Amniotic stem cell (primary cell): ENCODE measurements around the gene CRABP1.

Source experiments
- DNase-seq: peaks from one replicate; lab custom pipeline; 2025; lab: John Stamatoyannopoulos, UW

CRABP1 gene

DNA sequence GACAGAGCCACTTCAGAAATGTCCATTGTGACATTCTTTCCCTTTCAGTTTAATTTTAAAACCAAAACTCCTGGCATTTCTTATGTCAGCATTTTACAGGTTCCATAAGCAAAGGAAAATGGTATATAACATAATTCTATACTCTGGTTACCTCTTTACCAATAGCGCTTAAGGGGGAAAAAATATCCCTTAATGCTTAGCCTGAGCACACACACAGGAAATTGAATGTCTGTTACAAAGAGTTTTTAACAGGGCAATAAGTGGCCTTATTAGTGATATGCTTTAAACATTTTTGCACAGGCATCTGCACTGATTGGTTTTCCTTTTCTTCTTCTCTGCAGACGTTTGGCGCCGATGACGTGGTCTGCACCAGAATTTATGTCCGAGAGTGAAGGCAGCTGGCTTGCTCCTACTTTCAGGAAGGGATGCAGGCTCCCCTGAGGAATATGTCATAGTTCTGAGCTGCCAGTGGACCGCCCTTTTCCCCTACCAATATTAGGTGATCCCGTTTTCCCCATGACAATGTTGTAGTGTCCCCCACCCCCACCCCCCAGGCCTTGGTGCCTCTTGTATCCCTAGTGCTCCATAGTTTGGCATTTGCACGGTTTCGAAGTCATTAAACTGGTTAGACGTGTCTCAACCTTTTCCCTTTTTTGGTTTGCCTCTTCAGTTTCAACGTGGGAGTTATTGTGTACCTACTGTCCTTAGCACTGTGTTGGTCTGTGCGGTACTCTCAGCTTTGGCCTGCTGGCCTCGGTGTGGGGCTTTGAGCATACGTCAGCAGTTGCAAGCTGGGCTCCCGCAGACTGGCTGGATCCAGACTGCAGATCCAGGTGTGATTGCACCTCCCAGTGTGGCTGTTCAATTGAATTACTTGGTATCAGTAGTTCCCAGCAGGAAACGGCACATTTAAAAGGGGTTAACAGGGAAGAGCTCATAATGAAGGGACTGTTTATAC is 7.7 kb downstream of the CRABP1 start:
- DNase-seq: no peak

DNA sequence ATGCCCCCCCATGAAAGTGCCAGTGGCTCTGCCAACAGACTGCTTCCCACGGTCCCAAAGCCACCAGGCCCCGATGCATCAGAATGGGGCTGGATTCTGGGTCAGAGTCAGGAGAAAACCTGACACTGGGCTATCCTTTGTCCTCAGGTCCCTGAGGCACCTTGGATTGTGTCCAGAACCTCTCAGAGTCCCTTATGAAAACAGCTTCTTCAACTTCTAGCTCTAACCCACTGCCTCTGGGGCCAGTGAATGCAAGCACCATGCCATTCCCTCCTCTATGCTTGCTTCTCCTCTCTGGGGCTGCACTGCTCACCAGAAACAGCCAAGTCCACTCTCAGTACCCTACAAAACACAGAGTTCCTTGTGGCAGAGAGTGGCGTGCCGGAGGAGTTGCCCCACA is 9.9 kb downstream of the CRABP1 start:
- no peak for DNase-seq

DNA sequence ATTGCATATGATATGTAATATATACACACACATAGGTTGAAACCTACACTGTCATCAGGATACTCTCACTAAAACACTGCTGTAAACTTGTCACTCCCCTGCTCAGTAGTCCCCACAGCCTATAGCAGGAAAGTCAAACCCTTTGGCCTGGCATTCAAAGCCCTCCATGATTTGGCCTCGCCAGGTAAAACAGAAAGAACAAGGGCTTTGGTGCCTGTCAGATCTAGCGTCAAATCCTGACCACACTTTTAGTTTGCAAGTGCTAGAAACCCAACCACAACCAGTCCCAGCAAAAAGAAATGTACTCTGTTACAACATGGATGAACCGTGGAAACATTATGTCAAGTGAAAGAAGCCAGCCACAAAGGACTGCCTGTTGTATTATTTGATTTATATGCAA is 11.4 kb downstream of the CRABP1 start:
- DNase-seq: no peak

GRCh38 chr15:78353093-78353492 is 12.9 kb downstream of the CRABP1 start:
- no peak for DNase-seq

DNA sequence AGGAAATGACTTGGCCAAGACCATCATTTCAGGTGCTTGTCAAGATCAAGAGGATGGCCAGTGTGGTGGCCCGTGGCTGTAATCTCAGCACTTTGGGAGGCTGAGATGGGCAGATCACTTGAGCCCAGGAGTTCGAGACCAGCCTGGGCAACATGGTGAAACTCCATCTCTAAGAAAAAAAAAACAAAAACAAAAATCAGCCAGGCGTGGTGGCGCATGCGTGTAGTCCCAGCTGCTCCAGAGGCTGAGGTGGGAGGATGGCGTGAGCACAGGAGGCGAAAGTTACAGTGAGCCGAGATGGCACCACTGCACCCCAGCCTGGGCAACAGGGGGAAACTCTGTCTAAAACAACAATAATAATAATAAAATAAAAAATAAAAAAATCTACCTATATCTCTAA is 15.0 kb downstream of the CRABP1 start:
- no peak for DNase-seq

DNA sequence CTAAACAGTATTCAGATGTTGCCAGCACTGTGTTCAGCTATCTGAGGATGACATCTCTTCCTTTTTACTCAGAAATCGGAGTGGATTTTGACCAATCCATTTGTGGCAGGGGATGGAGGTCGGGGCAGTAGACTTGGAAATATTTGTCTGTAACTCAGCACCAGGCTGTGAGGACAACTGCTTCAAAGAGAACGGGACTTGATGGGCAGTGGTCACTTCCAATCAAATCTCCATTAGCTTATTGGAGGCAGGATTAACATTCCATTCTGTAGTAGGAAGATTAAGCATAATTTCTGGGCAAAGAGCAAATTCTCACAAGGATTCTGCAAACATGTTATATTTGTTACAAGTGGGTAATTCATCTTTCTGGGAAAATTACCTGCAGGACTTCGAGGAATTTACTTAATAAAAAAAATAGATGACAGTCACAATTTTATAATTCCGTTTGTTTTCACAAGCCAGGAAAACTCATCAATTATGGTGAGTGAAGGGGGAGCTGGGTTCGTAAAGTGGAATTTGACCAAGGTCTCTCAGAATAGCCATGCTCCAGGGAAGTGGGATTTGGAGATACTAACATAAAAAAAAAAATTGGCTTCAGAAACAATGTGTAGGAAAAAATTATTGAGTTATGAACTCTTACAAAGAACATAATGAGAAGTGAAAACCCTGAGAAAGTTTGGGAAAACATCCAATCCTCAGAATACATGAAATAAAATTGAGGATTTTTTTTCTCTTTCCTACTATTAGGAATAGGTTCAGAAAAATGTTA is 18.1 kb downstream of the CRABP1 start:
- DNase-seq: no peak

DNA sequence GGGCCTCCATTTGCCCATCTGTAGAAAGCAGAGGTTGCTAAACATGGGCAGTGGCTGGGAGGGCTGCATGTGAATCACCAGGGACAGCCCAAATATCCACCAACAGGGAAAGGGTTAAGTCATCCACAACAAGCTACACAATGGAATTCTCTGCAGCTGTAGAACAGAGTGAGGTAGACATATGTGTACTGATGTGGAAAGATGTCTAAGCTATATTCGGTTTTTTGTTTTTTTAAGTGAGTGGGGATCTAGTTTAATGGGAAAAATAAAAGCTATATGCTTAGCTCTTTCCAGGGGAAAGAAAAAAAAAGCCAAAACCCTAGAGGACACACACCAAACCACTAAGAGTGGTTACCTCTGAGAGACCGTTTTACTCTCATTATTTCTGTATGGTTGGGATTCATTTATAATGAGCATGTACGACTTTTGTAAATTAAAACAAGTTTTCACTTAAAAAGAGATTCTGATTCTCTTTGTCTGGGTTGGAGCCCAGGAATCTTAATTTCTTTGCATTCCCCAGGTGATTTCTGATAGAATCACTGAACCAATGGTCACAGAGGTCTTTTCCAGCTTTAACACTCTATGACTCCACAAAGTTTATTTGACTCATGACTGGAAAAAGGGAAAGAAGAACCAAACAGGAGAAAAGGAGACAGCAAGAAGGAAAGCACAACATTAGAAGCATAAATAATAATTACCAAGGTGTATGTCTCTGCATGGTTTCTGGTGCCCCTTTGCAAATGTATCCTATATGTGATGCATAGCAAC is 19.1 kb downstream of the CRABP1 start:
- no peak for DNase-seq

GRCh38 chr15:78360367-78360801 is 20.2 kb downstream of the CRABP1 start:
- no peak for DNase-seq

GRCh38 chr15:78360958-78361718 is 21.0 kb downstream of the CRABP1 start:
- no peak for DNase-seq

DNA sequence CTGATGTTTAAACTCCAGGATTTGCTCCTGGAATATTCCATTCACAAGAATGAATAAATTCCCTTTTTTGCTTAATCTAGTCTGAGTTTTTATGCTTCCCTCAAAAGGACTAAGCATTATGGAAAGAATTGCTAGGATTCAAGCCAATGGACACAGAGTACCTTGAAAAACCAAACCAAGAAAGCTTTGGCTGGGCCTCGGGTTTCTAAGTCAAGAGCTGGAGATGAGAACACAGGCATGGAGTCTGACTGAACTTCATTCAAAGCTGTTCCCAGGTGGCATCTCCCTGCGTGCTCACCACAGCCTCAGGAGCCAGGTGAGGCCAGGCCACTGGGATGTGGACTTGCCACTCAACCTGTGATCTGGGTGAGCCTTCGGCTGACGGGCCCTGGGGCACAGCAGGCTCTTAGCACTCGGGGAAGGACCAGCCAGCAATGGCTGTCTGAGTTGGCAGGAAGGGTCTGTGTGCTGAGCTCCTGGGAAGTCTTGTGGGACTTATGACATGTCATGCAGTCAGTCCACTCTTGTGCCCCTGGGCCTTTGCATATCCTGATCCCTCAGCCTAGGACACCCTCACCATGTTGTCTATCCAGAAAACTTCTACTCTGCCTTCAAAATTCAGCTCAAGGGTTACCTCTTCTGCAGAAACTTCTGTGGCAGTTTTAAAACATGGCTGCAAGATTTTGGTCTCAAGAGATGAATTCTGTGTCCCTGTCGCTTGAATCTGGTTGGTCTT is 21.8 kb downstream of the CRABP1 start:
- DNase-seq: no peak

DNA sequence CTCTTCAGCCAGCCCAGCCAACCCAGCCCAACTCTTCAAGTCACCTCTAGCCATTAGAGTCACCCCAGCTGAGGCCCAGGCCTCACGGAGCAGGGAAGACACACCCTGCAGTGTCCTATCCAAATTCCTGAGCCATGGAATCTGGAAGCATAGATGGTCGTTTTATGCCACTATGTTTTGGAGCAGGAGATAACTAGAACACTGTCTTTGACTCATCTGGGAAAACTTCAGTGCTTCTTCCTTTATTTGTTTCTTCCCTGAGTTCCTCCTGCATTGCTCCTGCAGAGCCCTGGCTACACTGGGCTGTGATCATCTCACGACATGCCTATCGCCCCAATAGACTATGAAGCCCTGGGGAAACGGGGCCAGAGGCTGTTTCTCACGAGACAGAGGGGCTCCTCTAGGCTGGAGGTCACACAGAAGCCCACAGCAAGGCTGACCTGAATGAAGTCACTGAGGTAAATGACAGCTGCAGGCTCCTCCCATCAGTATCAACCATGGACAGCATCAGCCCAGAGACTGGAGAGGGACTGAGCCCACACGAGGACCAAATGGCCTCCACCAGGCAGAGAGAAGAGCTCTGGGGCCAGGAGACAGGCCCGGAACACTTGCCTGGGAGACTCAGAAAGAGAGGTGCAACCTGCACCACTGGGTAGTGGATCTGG is 22.7 kb downstream of the CRABP1 start:
- DNase-seq: no peak

DNA sequence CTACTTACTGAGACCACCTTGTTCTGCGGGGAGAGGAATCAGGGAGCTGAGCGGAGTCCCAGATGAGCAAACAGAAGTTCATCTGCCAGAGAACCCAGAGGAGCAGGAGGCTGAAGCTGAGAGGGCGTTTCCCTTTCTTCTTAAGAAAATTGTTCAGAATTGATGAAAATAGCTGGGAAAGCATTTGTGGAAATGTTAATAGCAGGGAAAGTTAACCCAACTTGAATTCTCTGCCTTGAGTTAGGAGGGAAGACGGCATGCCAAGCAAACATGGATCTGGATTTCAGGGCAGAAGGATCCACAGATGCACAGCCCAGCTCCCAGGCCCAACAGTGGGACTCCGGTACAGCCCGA is 23.2 kb downstream of the CRABP1 start:
- DNase-seq: no peak

- no peak for DNase-seq
Measured at GRCh38 chr15:78364233-78364632, 24.1 kb downstream of the CRABP1 start.

GRCh38 chr15:78365917-78366316 is 25.8 kb downstream of the CRABP1 start:
- DNase-seq: no peak

DNA sequence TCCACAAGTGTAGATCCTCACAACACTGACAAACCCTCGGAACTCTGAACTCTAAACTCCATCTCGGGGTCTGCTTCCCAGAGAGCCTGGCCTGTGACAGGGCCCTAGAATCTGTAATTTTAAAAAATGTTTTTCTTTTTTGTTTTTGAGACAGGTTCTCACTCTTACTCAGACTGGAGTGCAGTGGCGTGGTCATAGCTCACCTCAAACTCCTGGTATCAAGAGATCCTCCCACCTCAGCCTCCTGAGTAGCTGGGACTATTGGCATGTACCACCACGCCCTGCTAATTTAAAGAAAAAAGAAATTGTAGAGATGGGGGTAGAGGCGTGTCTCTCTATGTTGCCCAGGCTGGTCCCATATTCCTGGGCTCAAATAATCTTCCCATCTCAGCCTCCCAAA is 26.2 kb downstream of the CRABP1 start:
- DNase-seq: no peak

DNA sequence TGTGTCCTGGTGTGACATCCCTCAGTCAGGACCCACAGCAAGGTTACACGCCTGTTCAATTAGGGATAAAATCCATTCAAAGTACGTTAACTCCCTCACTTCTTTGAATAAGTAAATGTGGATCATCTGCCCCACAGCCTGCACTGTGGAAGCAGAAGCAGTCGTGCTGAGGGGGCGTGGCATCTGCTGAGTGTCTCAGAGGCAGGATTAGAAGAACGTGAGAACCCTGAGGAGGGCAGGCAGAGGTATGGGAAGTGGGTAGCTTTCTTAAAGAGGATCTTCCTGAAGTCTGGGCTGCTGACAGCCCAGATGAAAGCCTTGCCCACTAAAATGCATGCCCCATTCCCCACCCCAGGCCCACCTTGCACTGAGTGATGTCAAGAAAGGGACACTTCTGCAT is 28.5 kb downstream of the CRABP1 start:
- no peak for DNase-seq

GRCh38 chr15:78369161-78369560 is 29.0 kb downstream of the CRABP1 start:
- no peak for DNase-seq

GRCh38 chr15:78370013-78370412 is 29.9 kb downstream of the CRABP1 start:
- no peak for DNase-seq

DNA sequence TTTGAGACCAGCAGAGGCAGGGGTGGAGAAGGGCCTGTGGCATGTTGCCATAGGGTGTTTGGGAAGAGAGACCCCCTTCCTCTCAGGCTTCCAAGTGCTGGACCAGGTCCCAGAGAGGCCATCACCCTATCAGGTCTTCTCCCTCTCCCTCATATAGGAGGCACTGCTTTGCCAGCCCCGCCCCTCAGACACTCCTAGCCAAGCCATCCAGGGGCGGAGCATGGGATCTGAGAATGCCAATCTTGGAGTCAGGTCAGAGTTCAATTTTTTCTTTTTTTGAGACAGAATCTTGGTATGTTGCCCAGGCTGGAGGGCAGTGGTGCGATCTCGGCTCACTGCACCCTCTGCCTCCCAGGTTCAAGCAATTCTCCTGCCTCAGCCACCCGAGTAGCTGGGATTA is 32.7 kb downstream of the CRABP1 start:
- DNase-seq: no peak
